Renal pelvis (tissue), 12 donors: ENCODE results near the gene MRFAP1. TPM values are rescaled to one million over a fixed set of nuclear protein-coding genes. Genes with fewer than 3 reads are reported as not detected.
A peak's percentile ranks its signal among the peaks of the same experiment; 100 is the strongest.

ENCODE experiments used
- DNase-seq: peaks from one replicate; pipeline ENCODE4 v3.0.0-alpha.2; 2013
- long read RNA-seq, 16 experiments: transcript quantifications; one replicate each; lab custom pipeline, GENCODE V29; 2026
- polyA plus RNA-seq, 3 donors: library from polyadenylated mRNA; unstranded; fragments of 120-200 nt; gene quantifications; one replicate each; pipeline ENCODE4 v1.2.1, GENCODE V29; 2013; ENCODE audit not compliant: insufficient read length in 3 of 3

MRFAP1 gene
- polyA plus RNA-seq, result 100 to 1,000 TPM; 373 to 464 (median 404) TPM
- long read RNA-seq, donor 1, transcript MRFAP1-202 (2 exons, 1,584 nt), result minor isoform, 125 of 680 reads
- long read RNA-seq, donor 1, transcript MRFAP1-201 (3 exons, 2,049 nt), result minor isoform, 26 of 680 reads
- long read RNA-seq, donor 1, transcript MRFAP1-204 (1 exons, 1,982 nt), result major isoform, 266 of 680 reads
- long read RNA-seq, donor 1, partial matches to known transcripts, result 169 of 680 reads
- long read RNA-seq, donor 1, other reads (novel, unspliced or antisense), result 94 of 680 reads
- long read RNA-seq, donor 2, transcript MRFAP1-204 (1 exons, 1,982 nt), result major isoform, 311 of 476 reads
- long read RNA-seq, donor 2, transcript MRFAP1-202 (2 exons, 1,584 nt), result minor isoform, 126 of 476 reads
- long read RNA-seq, donor 2, transcript MRFAP1-201 (3 exons, 2,049 nt), result minor isoform, 17 of 476 reads
- long read RNA-seq, donor 2, partial matches to known transcripts, result 16 of 476 reads
- long read RNA-seq, donor 2, other reads (novel, unspliced or antisense), result 6 of 476 reads
- long read RNA-seq, donor 3, transcript MRFAP1-204 (1 exons, 1,982 nt), result major isoform, 241 of 528 reads
- long read RNA-seq, donor 3, transcript MRFAP1-201 (3 exons, 2,049 nt), result minor isoform, 16 of 528 reads
- long read RNA-seq, donor 3, transcript MRFAP1-202 (2 exons, 1,584 nt), result minor isoform, 98 of 528 reads
- long read RNA-seq, donor 3, partial matches to known transcripts, result 89 of 528 reads
- long read RNA-seq, donor 3, other reads (novel, unspliced or antisense), result 84 of 528 reads
- long read RNA-seq, donor 4, transcript MRFAP1-204 (1 exons, 1,982 nt), result major isoform, 330 of 859 reads
- long read RNA-seq, donor 4, transcript MRFAP1-202 (2 exons, 1,584 nt), result minor isoform, 110 of 859 reads
- long read RNA-seq, donor 4, transcript MRFAP1-201 (3 exons, 2,049 nt), result minor isoform, 18 of 859 reads
- long read RNA-seq, donor 4, partial matches to known transcripts, result 202 of 859 reads
- long read RNA-seq, donor 4, other reads (novel, unspliced or antisense), result 199 of 859 reads
- long read RNA-seq, donor 5, transcript MRFAP1-201 (3 exons, 2,049 nt), result minor isoform, 19 of 246 reads
- long read RNA-seq, donor 5, transcript MRFAP1-204 (1 exons, 1,982 nt), result major isoform, 109 of 246 reads
- long read RNA-seq, donor 5, transcript MRFAP1-202 (2 exons, 1,584 nt), result minor isoform, 71 of 246 reads
- long read RNA-seq, donor 5, partial matches to known transcripts, result 40 of 246 reads
- long read RNA-seq, donor 5, other reads (novel, unspliced or antisense), result 7 of 246 reads
- long read RNA-seq, donor 6, transcript MRFAP1-201 (3 exons, 2,049 nt), result minor isoform, 16 of 757 reads
- long read RNA-seq, donor 6, transcript MRFAP1-204 (1 exons, 1,982 nt), result major isoform, 265 of 757 reads
- long read RNA-seq, donor 6, transcript MRFAP1-202 (2 exons, 1,584 nt), result minor isoform, 81 of 757 reads
- long read RNA-seq, donor 6, partial matches to known transcripts, result 255 of 757 reads
- long read RNA-seq, donor 6, other reads (novel, unspliced or antisense), result 140 of 757 reads
- long read RNA-seq, donor 7, transcript MRFAP1-204 (1 exons, 1,982 nt), result major isoform, 324 of 712 reads
- long read RNA-seq, donor 7, transcript MRFAP1-201 (3 exons, 2,049 nt), result minor isoform, 29 of 712 reads
- long read RNA-seq, donor 7, transcript MRFAP1-202 (2 exons, 1,584 nt), result minor isoform, 113 of 712 reads
- long read RNA-seq, donor 7, partial matches to known transcripts, result 182 of 712 reads
- long read RNA-seq, donor 7, other reads (novel, unspliced or antisense), result 64 of 712 reads
- long read RNA-seq, donor 8, transcript MRFAP1-202 (2 exons, 1,584 nt), result minor isoform, 53 of 248 reads
- long read RNA-seq, donor 8, transcript MRFAP1-201 (3 exons, 2,049 nt), result minor isoform, 19 of 248 reads
- long read RNA-seq, donor 8, transcript MRFAP1-204 (1 exons, 1,982 nt), result major isoform, 128 of 248 reads
- long read RNA-seq, donor 8, partial matches to known transcripts, result 47 of 248 reads
- long read RNA-seq, donor 8, other reads (novel, unspliced or antisense), result 0 of 248 reads
- long read RNA-seq, donor 9, transcript MRFAP1-201 (3 exons, 2,049 nt), result minor isoform, 30 of 854 reads
- long read RNA-seq, donor 9, transcript MRFAP1-204 (1 exons, 1,982 nt), result major isoform, 304 of 854 reads
- long read RNA-seq, donor 9, transcript MRFAP1-202 (2 exons, 1,584 nt), result minor isoform, 108 of 854 reads
- long read RNA-seq, donor 9, partial matches to known transcripts, result 296 of 854 reads
- long read RNA-seq, donor 9, other reads (novel, unspliced or antisense), result 116 of 854 reads
- long read RNA-seq, donor 10, transcript MRFAP1-202 (2 exons, 1,584 nt), result minor isoform, 95 of 519 reads
- long read RNA-seq, donor 10, transcript MRFAP1-201 (3 exons, 2,049 nt), result minor isoform, 25 of 519 reads
- long read RNA-seq, donor 10, transcript MRFAP1-204 (1 exons, 1,982 nt), result major isoform, 247 of 519 reads
- long read RNA-seq, donor 10, partial matches to known transcripts, result 114 of 519 reads
- long read RNA-seq, donor 10, other reads (novel, unspliced or antisense), result 38 of 519 reads
- long read RNA-seq, donor 11, transcript MRFAP1-204 (1 exons, 1,982 nt), result major isoform, 177 of 343 reads
- long read RNA-seq, donor 11, transcript MRFAP1-202 (2 exons, 1,584 nt), result minor isoform, 70 of 343 reads
- long read RNA-seq, donor 11, transcript MRFAP1-201 (3 exons, 2,049 nt), result minor isoform, 17 of 343 reads
- long read RNA-seq, donor 11, partial matches to known transcripts, result 71 of 343 reads
- long read RNA-seq, donor 11, other reads (novel, unspliced or antisense), result 8 of 343 reads
- long read RNA-seq, donor 12, transcript MRFAP1-201 (3 exons, 2,049 nt), result minor isoform, 36 of 712 reads
- long read RNA-seq, donor 12, transcript MRFAP1-202 (2 exons, 1,584 nt), result minor isoform, 154 of 712 reads
- long read RNA-seq, donor 12, transcript MRFAP1-204 (1 exons, 1,982 nt), result major isoform, 320 of 712 reads
- long read RNA-seq, donor 12, partial matches to known transcripts, result 166 of 712 reads
- long read RNA-seq, donor 12, other reads (novel, unspliced or antisense), result 36 of 712 reads
- long read RNA-seq, donor 13, transcript MRFAP1-201 (3 exons, 2,049 nt), result minor isoform, 18 of 395 reads
- long read RNA-seq, donor 13, transcript MRFAP1-202 (2 exons, 1,584 nt), result minor isoform, 74 of 395 reads
- long read RNA-seq, donor 13, transcript MRFAP1-204 (1 exons, 1,982 nt), result major isoform, 170 of 395 reads
- long read RNA-seq, donor 13, partial matches to known transcripts, result 49 of 395 reads
- long read RNA-seq, donor 13, other reads (novel, unspliced or antisense), result 84 of 395 reads
- long read RNA-seq, donor 14, result 0 reads
- long read RNA-seq, donor 15, transcript MRFAP1-202 (2 exons, 1,584 nt), result minor isoform, 99 of 612 reads
- long read RNA-seq, donor 15, transcript MRFAP1-204 (1 exons, 1,982 nt), result major isoform, 340 of 612 reads
- long read RNA-seq, donor 15, transcript MRFAP1-201 (3 exons, 2,049 nt), result minor isoform, 30 of 612 reads
- long read RNA-seq, donor 15, partial matches to known transcripts, result 118 of 612 reads
- long read RNA-seq, donor 15, other reads (novel, unspliced or antisense), result 25 of 612 reads
- long read RNA-seq, donor 16, transcript MRFAP1-204 (1 exons, 1,982 nt), result major isoform, 368 of 825 reads
- long read RNA-seq, donor 16, transcript MRFAP1-201 (3 exons, 2,049 nt), result minor isoform, 23 of 825 reads
- long read RNA-seq, donor 16, transcript MRFAP1-202 (2 exons, 1,584 nt), result minor isoform, 131 of 825 reads
- long read RNA-seq, donor 16, partial matches to known transcripts, result 210 of 825 reads
- long read RNA-seq, donor 16, other reads (novel, unspliced or antisense), result 93 of 825 reads

DNA sequence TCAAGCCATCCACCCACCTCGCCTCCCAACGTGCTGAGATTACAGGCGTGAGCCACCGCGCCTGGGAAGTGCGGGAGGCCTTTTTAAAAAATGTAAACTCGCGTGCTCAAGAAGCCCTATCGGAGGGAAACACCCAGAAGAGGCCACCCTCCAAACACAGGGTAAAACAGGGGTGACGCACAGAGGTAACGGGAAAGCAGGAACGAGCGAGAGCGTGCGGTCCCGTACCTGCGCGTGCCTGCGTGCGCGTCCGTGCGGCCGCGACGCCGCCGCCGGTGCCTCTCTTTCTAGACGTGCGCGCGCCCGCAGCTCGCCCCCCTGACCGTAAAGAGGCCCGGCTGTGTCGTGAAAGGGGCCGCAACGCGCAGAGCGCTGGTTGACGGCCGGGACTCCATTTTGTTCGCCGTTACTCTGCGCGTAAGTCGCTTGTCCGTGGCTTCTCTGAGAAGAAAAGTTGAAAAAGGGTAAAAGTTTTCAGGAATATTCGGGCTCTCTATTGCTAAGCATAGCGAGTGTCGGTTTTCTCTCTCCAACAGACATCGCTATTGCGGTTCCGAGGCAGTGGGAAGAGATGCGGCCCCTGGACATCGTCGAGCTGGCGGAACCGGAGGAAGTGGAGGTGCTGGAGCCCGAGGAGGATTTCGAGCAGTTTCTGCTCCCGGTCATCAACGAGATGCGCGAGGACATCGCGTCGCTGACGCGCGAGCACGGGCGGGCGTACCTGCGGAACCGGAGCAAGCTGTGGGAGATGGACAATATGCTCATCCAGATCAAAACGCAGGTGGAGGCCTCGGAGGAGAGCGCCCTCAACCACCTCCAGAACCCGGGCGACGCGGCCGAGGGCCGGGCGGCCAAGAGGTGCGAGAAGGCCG is at the start of gene MRFAP1:
TSS of gene MRFAP1 (plus strand) at position 394 of the 872 bp plus-strand sequence. CDS start at position 572, 178 bp downstream.
- DNase-seq, result peak; percentile 95

DNA sequence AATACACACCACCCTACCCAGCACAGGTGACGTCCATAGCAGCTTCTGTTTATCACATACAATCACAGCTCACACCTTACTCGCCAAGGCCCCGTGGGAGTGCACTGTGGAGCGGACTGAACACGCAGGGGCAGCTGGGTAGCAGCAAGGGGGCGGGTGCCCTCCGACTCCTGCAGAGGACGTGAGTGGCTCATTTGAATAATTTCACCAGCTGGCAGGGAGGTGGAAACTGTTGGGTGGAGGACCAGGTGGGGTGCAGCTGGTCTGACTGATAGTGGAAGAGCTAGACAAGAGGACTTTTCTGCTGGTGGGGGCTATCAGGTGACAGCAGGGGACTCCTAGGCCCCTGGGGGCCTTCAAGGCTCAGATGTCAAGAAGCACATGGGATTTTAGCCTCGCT is 49.2 kb upstream of the MRFAP1 start:
- no peak for DNase-seq

DNA sequence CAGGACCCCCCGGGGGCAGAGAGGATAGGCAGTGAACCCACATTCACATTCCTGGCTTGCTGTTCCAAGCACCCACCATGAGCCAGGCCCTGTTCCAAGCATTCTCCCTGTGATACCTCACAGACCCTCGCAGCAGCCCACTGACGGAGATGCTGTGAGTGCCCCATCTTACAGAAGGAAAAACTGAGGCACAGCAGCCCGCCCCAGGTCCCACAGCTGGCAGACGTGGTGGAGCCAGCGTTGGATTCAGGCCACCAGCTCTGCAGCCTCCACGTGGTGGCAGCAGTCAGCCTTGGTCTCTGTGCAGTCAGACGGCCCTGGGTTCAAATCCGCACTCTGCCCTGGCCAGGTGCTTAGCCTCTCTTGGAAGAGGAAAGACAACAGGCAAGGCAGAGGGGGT is 48.7 kb upstream of the MRFAP1 start:
- DNase-seq, result no peak

DNA sequence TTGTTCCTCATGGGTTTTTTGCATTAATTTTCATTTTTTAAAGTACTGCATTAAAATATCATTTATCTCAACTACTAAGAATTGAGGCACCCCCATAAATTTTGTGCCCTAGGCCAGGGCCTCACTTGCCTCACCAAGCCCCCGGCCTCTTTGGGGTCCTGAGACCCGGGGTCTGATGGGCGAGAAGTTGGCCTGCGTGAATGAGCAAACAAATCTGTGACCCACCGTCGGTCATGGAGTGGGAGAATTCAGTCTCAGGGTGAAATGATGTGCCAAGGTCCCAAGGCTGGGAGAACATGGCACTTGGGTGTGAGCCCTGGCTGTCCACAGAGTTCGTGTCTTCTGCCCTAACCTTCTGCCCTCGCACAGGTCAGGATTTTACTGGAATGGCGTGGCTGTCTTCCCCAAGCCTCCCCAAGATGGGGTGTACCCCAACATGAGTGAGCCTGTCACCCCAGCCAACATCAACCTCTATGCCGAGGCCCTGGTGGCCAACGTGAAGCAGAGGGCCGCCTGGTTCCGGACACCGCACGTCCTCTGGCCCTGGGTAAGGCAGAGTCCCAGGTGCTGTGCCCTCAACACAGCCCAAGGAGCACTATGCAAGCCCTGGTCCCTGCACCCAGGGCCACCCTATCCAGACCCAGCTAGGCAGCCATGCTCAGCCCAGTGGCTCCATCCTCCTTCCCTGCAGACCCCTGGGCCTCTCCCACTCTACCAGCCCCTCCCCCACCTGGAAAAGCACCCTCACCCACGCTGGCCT is 47.5 kb upstream of the MRFAP1 start:
- DNase-seq, result no peak

DNA sequence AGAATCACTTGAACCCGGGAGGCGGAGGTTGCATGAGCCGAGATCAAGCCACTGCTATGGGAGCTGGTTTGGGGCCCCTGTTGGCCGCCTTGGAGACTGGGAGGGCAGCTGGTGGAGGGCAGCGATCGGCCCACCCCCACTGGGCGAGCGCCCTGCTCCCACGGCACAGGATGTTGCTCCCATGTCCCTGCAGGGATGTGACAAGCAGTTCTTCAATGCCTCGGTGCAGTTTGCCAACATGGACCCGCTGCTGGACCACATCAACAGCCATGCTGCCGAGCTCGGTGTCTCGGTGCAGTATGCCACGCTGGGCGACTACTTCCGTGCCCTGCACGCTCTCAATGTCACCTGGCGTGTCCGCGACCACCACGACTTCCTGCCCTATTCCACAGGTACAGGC is 46.1 kb upstream of the MRFAP1 start:
- DNase-seq, result no peak

DNA sequence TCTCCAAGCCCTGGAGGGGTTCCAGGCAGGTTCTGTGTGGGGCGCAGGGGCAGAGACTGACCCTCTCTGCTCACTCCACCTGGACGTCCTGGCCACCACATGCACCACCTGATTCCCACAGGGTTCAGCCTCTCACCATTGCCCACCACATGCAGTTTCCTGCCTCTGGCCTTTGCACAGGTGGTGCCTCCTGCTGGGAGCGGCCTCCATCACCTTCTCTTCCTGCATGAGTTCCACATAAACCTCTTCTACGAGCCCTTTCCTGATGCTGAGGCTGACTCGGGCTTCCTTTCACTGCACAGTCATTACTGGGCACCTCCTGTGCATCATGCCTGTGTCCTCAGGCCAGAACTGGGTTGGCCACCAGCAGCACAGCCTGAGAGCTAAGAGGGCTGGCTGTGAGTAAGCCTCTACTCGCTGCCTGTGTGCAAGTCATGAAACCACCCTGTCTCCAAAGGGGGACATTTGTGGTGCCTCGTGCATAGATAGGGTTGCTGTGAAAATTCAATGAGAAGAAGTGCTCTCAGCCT is 45.6 kb upstream of the MRFAP1 start:
- DNase-seq, result no peak

DNA sequence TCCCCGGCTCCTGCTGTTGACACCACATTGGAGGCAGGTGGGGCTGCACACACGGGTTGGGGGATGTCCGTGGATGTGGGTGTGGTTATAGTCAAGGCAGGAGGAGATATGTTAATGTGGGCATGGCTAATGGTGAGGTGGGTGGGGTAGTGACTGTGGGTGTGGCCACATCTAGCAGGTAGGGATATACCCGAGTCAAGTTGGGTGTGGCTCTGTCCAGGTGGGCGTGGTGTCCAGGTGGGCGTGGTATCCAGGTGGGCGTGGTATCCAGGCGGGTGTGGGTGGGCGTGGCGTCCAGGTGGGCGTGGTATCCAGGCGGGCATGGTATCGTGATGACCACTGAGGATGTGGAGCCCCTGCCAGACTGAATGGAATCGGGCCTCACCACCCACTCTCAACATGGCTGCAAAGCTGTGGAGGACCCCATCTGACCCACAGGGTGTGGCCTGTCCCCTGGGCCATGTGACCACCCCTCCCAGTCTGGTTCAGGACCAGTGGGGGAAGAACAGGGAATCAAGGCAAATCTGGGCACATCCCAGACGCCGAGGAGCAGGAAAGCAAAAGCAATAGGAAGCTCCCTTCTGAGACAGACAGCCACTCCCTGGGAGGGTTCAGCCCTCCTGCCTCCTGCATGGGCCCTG is 44.5 kb upstream of the MRFAP1 start:
- DNase-seq, result no peak

DNA sequence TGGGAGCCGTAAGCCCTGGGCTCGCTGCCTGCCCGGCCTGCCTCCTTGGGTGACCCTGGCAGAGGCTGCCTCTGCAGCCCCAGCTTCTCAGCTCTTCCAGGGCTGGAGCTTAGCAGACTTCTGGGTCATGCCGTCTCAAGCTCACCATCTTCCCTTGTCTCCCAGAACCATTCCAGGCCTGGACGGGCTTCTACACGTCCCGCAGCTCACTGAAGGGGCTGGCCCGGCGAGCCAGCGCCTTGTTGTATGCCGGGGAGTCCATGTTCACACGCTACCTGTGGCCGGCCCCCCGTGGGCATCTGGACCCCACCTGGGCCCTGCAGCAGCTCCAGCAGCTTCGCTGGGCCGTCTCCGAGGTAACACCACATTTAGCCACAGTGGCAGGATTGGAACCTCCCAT is 43.5 kb upstream of the MRFAP1 start:
- no peak for DNase-seq

DNA sequence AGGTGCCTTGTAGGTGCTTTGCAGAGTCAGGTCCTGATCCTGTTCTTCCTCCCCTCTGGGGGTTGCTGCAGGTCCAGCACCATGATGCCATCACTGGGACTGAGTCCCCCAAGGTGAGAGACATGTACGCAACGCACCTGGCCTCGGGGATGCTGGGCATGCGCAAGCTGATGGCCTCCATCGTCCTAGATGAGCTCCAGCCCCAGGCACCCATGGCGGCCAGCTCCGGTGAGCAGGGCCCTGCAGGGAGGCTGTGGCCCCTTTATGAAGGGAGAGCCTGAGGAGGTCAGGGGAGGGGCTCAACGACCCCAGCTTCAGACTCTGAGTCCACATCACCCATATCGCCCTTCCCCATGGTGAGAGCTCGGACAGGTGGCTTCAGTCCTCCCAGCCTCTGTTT is 42.4 kb upstream of the MRFAP1 start:
- no peak for DNase-seq

DNA sequence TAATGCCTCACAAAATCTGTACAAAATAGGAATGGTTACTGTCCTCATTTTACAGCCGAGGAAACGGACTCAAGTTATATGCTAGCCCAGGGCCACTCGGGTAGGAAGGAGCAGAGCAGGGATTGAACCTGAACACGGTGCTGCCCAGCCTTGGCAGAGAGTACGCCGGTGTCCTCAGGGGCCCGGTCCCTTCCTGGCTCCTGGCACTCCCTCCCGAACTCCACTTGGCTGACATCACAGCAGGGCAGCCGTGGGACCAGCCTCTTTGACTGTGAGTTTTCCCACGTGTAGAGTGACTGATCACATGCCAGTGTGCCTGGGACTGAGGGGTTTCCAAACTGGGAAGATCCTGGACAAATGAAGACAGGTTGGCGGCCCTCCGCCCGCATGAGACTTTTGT is 41.8 kb upstream of the MRFAP1 start:
- DNase-seq, result no peak

DNA sequence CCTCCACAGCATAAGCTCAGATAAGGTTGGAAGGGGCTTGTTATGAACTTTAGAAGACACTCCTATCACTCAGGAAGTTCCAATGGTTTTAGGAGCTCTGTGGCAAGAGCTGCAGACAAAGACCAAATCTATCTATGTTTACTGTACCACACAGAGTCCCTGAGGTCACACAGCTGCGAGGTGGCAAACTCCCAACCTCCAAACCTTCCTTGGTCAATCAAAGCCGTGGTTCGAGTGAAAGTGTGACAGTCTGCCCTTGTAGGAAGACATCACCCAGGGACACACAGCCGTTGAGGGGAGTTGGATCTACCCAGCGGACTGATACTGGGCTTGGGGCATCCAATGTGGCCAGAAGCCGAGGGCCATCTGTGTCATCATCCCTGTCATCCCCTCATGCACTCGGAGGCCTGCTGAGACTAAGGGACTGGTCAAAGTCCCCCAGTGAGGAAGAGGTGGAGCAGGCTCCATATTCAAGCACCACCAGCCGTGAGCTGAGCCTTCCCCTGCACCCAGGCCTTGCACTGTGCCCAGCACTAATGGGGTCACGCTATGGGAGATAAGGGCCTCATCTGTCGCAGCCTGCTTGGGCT is 38.7 kb upstream of the MRFAP1 start:
- no peak for DNase-seq

DNA sequence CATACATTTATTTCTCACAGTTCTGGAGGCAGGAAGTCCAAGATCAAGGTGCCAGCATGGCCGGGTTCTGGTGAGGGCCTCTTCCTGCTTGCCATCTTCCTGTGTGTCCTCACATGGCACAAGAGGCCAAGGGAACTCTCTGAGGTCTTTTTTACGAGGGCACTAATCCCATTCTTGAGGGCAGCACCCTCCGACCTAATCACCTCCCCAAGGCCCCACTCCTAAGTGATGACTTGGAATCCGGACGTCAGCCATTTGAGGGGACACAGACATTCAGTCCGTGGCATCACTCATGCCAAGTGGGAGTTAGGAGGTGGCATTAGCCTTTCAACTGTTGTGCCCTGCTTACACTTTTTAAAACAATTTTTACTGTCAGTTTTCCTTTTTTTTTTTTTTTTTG is 38.2 kb upstream of the MRFAP1 start:
- DNase-seq, result no peak

DNA sequence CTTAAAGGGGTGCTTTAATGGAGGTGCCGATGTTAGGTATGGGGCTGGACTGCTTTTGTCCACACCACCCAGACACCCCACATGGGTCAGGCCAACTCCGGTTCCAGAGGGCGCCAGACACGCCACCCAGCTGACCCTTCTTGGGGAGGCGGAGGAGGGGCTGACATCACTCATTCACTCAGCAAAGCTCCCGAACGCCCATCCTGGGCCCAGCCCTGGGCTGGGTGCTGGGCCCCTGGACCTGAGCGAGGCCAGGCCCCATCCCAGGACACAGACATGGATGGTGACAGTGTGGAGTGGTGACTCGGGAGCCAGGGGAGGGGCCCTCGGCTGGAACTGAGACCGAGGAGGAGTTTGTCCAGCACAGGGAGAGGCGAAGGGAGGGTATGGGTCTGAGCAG is 37.4 kb upstream of the MRFAP1 start:
- DNase-seq, result no peak
